CD14-positive monocyte (primary cell): ENCODE data around the gene LGALS3BP. TPM values are rescaled to one million over a fixed set of nuclear protein-coding genes. Genes with fewer than 3 reads are reported as not detected.

Experiments
- DNase-seq, 3 donors: peaks; one replicate each; pipeline ENCODE4 v3.0.0-alpha.2; 2011 to 2022
- H2AFZ ChIP-seq: 2 replicates; pipeline ENCODE4 v1.6.0; 2012; ENCODE audit warnings: mild to moderate bottlenecking, low read depth, low read length, inconsistent platforms; ENCODE audit not compliant: insufficient read depth, poor library complexity, severe bottlenecking
- H3K27ac ChIP-seq, 2 donors: 1 replicate in 1 of 2; 2 replicates in 1 of 2; pipeline ENCODE4 v1.5.1; 2012 to 2013; ENCODE audit warnings: low read length in 2 of 2, control low read depth in 1 of 2, inconsistent platforms in 1 of 2, low read depth in 1 of 2, mild to moderate bottlenecking in 1 of 2
- H3K27me3 ChIP-seq, 2 donors: one replicate each; pipeline versions ENCODE4 v1.6.0 to v1.6.1; 2011 to 2013; ENCODE audit warnings: low read length in 2 of 2; ENCODE audit not compliant: control insufficient read depth in 2 of 2, insufficient read depth in 2 of 2
- H3K36me3 ChIP-seq, 2 donors: replicated peaks in 1 of 2; 1 replicate in 1 of 2; 2 replicates in 1 of 2; pipeline versions ENCODE4 v1.5.1 to v1.6.1; 2012 to 2013; ENCODE audit warnings: low read length in 2 of 2, control low read depth in 1 of 2, inconsistent platforms in 1 of 2, mild to moderate bottlenecking in 1 of 2; ENCODE audit not compliant: insufficient read depth in 2 of 2, control insufficient read depth in 1 of 2
- H3K4me1 ChIP-seq, 2 donors: 1 replicate in 1 of 2; 2 replicates in 1 of 2; pipeline versions ENCODE4 v1.5.1 to v1.6.1; 2012 to 2013; ENCODE audit warnings: low read length in 2 of 2, control low read depth in 1 of 2, inconsistent platforms in 1 of 2, mild to moderate bottlenecking in 1 of 2, moderate library complexity in 1 of 2; ENCODE audit not compliant: insufficient read depth in 2 of 2, control insufficient read depth in 1 of 2
- H3K4me2 ChIP-seq: replicated peaks from 2 replicates; pipeline ENCODE3; 2012; ENCODE audit warnings: low read length, moderate library complexity, mild to moderate bottlenecking; ENCODE audit not compliant: poor library complexity, severe bottlenecking; ENCODE audit errors: extremely low read depth
- H3K4me3 ChIP-seq, 3 experiments: fragments of 200-600 bp in 1 of 3; sonication (generic) in 1 of 3; replicated peaks in 1 of 3; 1 replicate in 2 of 3; 2 replicates in 1 of 3; pipeline ENCODE4 v1.5.1; 2011 to 2013; ENCODE audit warnings: low read length in 3 of 3, mild to moderate bottlenecking in 3 of 3, control low read depth in 2 of 3, low read depth in 2 of 3, inconsistent platforms in 1 of 3, moderate library complexity in 1 of 3
- H3K79me2 ChIP-seq: 2 replicates; pipeline ENCODE4 v1.6.0; 2012; ENCODE audit warnings: mild to moderate bottlenecking, control low read depth, inconsistent platforms, low read length, moderate library complexity; ENCODE audit not compliant: insufficient read depth
- H3K9ac ChIP-seq: 2 replicates; pipeline ENCODE4 v1.6.0; 2017; ENCODE audit warnings: low read length, mild to moderate bottlenecking; ENCODE audit not compliant: insufficient read depth, poor library complexity, severe bottlenecking
- H3K9me3 ChIP-seq, 2 donors: replicated peaks in 1 of 2; 1 replicate in 1 of 2; 2 replicates in 1 of 2; pipeline versions ENCODE4 v1.5.1 to v1.6.1; 2012 to 2013; ENCODE audit warnings: low read length in 2 of 2, control low read depth in 1 of 2; ENCODE audit not compliant: control insufficient read depth in 1 of 2, insufficient read depth in 1 of 2
- H4K20me1 ChIP-seq: 2 replicates; pipeline ENCODE4 v1.6.0; 2012; ENCODE audit warnings: mild to moderate bottlenecking, low read length, control low read depth, moderate library complexity; ENCODE audit not compliant: insufficient read depth
- H3K27ac Mint-ChIP-seq, 7 donors: one replicate each; pipeline ENCODE4 v1.8.0; 2020; ENCODE audit warnings: mild to moderate bottlenecking in 7 of 7, mixed read lengths in 7 of 7, moderate library complexity in 6 of 7, inconsistent platforms in 2 of 7
- H3K27me3 Mint-ChIP-seq, 3 donors: one replicate each; pipeline ENCODE4 v1.8.0; 2021 to 2022; ENCODE audit warnings: low read depth in 3 of 3, mild to moderate bottlenecking in 3 of 3, mixed read lengths in 3 of 3, moderate library complexity in 3 of 3, inconsistent platforms in 1 of 3
- H3K36me3 Mint-ChIP-seq, 2 donors: one replicate each; pipeline ENCODE4 v1.8.0; 2020; ENCODE audit warnings: mixed read lengths in 2 of 2, inconsistent platforms in 1 of 2, mild to moderate bottlenecking in 1 of 2
- H3K4me1 Mint-ChIP-seq: one replicate; pipeline ENCODE4 v1.8.0; 2020; ENCODE audit warnings: mild to moderate bottlenecking, mixed read lengths
- H3K4me3 Mint-ChIP-seq, 2 donors: one replicate each; pipeline ENCODE4 v1.8.0; 2020; ENCODE audit warnings: mild to moderate bottlenecking in 2 of 2, mixed read lengths in 2 of 2, moderate library complexity in 1 of 2
- H3K9me3 Mint-ChIP-seq, 7 donors: one replicate each; pipeline ENCODE4 v1.8.0; 2020 to 2022; ENCODE audit warnings: mixed read lengths in 7 of 7, mild to moderate bottlenecking in 6 of 7, moderate library complexity in 6 of 7, inconsistent platforms in 2 of 7
- WGBS: methylation state at CpG from one replicate; pipeline ENCODE4 v1.1.5; 2013; ENCODE audit warnings: missing lambda C conversion rate; ENCODE audit not compliant: insufficient coverage; 5-methylcytosine and 5-hydroxymethylcytosine counted together
- intact Hi-C, 2 donors: fragments of 100-400 bp; cut with micrococcal nuclease; formaldehyde crosslinking; loops; one replicate each; pipeline versions ENCODE4 v1.15.0 to v1.15.1; 2023
- polyA plus RNA-seq, 3 donors: library from polyadenylated mRNA; depleted of rRNA in 1 of 3; unstranded in 2 of 3; stranded (reverse) in 1 of 3; fragments of 300-500 nt in 2 of 3; fragments of >200 nt in 1 of 3; fragmentation: Illumina TruSeq in 2 of 3; gene quantifications; 1 replicate in 2 of 3; 2 replicates in 1 of 3; pipeline ENCODE4 v1.2.3, GENCODE V29; 2012 to 2021
- TF ChIP-seq, protein P1 (sequence below): fragments of 200-600 bp; IDR thresholded peaks from one replicate; pipeline ENCODE4 v1.8.0; 2022; ENCODE audit warnings: antibody characterized with exemption, mild to moderate bottlenecking

LGALS3BP gene
- polyA plus RNA-seq, 3 donors: 11.4 to 12.0 (median 11.7) TPM

GRCh38 chr17:78993981-78994671, 14.4 kb upstream of the LGALS3BP start:
- Histone ChIP-seq H3K4me2 (no peak overlapping the region), H3K27ac (peak overlapping the region in 1 of 2 donors; percentile 41), H2AFZ (no peak overlapping the region), H3K4me3 (no peak overlapping the region), H3K4me1 (no peaks in the 10 kb centered on the region), H3K9ac (no peak overlapping the region), H3K9me3 (no peaks in the 10 kb centered on the region), H3K36me3 (peaks cover 84 to 92% of the 10 kb centered on the region in 2 donors), H4K20me1 (peaks cover 75% of the 10 kb centered on the region), H3K79me2 (peaks cover 33% of the 10 kb centered on the region), H3K27me3 (no peaks in the 10 kb centered on the region)
- Mint-ChIP-seq H3K36me3 (peaks cover 65 to 96% of the 10 kb centered on the region in 2 donors), H3K27me3 (peaks cover 0 to 1% (median 0%) of the 10 kb centered on the region in 3 donors), H3K27ac (peak overlapping the region in 2 of 7 donors; percentile 10 to 79), H3K9me3 (peaks cover 0 to 2% (median 0%) of the 10 kb centered on the region in 7 donors), H3K4me1 (peaks cover 1% of the 10 kb centered on the region), H3K4me3 (no peak overlapping the region)
- 94% methylated on average over 14 of the region's 22 CpGs for whole genome bisulfite sequencing
- TF ChIP-seq, protein P1, sequence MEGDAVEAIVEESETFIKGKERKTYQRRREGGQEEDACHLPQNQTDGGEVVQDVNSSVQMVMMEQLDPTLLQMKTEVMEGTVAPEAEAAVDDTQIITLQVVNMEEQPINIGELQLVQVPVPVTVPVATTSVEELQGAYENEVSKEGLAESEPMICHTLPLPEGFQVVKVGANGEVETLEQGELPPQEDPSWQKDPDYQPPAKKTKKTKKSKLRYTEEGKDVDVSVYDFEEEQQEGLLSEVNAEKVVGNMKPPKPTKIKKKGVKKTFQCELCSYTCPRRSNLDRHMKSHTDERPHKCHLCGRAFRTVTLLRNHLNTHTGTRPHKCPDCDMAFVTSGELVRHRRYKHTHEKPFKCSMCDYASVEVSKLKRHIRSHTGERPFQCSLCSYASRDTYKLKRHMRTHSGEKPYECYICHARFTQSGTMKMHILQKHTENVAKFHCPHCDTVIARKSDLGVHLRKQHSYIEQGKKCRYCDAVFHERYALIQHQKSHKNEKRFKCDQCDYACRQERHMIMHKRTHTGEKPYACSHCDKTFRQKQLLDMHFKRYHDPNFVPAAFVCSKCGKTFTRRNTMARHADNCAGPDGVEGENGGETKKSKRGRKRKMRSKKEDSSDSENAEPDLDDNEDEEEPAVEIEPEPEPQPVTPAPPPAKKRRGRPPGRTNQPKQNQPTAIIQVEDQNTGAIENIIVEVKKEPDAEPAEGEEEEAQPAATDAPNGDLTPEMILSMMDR: no peak
- intact Hi-C loops: no loop called here
- DNase-seq: no peak

- intact Hi-C loops: no loop called here
- peaks cover 77 to 84% of the 10 kb centered on the region in 2 donors for H3K36me3 ChIP-seq
- no peaks in the 10 kb centered on the region for H3K9me3 ChIP-seq
- Mint-ChIP-seq H3K4me1 (peaks cover 5% of the 10 kb centered on the region), H3K36me3 (peaks cover 66 to 90% of the 10 kb centered on the region in 2 donors), H3K27me3 (peaks cover 0 to 1% (median 0%) of the 10 kb centered on the region in 3 donors), H3K9me3 (peaks cover 0 to 2% (median 0%) of the 10 kb centered on the region in 7 donors), H3K27ac (no peak overlapping the region), H3K4me3 (no peak overlapping the region)
- H3K4me3 ChIP-seq: no peak overlapping the region
- no peak overlapping the region for H2AFZ ChIP-seq
- H3K79me2 ChIP-seq: peaks cover 26% of the 10 kb centered on the region
- H3K4me2 ChIP-seq: no peak overlapping the region
- H3K4me1 ChIP-seq: peaks cover 3 to 4% of the 10 kb centered on the region in 2 donors
- 76% methylated on average over 44 of the region's 49 CpGs for WGBS
- DNase-seq: peak; percentile 14 to 43 (median 39)
- TF ChIP-seq, protein P1: peak; percentile 94
- H3K27ac ChIP-seq: no peak overlapping the region
- H3K27me3 ChIP-seq: no peaks in the 10 kb centered on the region
- peaks cover 68% of the 10 kb centered on the region for H4K20me1 ChIP-seq
- H3K9ac ChIP-seq: no peak overlapping the region
Observed at GRCh38 chr17:78993241-78993956, 13.7 kb upstream of the LGALS3BP start.
